Hepatocyte (in vitro differentiated cells): ENCODE measurements around the gene MUC5AC.
A peak's percentile ranks its signal among the peaks of the same experiment; 100 is the strongest.

ENCODE experiments used
- EZH2 ChIP-seq: fragments of 200-600 bp; sonication (generic); IDR thresholded peaks from 2 replicates; pipeline ENCODE4 v1.6.1; 2016; ENCODE audit warnings: antibody characterized with exemption, mild to moderate bottlenecking, borderline replicate concordance
- TF ChIP-seq, protein P1 (sequence below): fragments of 200-600 bp; sonication (generic); IDR thresholded peaks from 2 replicates; pipeline ENCODE4 v1.5.1; 2016; ENCODE audit warnings: antibody characterized with exemption, mild to moderate bottlenecking; ENCODE audit not compliant: poor library complexity

DNA sequence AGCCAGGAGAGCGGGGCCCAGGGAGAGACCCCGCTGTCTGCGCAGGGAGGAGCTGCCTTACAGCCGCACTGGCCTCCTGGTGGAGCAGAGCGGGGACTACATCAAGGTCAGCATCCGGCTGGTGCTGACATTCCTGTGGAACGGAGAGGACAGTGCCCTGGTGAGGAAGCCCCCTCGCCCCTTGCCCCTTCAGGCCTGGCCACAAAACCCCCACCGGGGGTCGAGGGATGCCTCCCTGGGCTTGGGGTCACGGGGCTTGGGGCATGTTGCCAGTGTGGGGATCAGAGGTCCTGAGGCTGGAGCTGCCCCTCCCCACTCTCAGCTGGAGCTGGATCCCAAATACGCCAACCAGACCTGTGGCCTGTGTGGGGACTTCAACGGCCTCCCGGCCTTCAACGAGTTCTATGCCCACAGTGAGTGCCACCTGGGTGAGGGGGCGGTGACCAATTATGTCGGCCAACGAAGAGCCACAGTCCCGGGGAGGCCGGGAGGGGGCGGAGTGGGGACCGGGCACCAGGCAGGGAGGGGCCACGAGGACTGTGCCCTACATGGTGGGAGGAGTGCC is 69.3 kb downstream of the MUC5AC start:
- no peak for TF ChIP-seq EZH2
- TF ChIP-seq, protein P1, sequence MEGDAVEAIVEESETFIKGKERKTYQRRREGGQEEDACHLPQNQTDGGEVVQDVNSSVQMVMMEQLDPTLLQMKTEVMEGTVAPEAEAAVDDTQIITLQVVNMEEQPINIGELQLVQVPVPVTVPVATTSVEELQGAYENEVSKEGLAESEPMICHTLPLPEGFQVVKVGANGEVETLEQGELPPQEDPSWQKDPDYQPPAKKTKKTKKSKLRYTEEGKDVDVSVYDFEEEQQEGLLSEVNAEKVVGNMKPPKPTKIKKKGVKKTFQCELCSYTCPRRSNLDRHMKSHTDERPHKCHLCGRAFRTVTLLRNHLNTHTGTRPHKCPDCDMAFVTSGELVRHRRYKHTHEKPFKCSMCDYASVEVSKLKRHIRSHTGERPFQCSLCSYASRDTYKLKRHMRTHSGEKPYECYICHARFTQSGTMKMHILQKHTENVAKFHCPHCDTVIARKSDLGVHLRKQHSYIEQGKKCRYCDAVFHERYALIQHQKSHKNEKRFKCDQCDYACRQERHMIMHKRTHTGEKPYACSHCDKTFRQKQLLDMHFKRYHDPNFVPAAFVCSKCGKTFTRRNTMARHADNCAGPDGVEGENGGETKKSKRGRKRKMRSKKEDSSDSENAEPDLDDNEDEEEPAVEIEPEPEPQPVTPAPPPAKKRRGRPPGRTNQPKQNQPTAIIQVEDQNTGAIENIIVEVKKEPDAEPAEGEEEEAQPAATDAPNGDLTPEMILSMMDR: peak; percentile 3
